H1 (cell line): ENCODE data around the gene ORC5. TPM values are rescaled to one million over a fixed set of nuclear protein-coding genes. Genes with fewer than 3 reads are reported as not detected.

Experiments
- SP4 ChIP-seq: IDR thresholded peaks from 2 replicates; pipeline ENCODE4 v1.6.1; 2012; ENCODE audit warnings: low read length, inconsistent platforms
- polyA plus RNA-seq, 7 experiments: library from polyadenylated mRNA; depleted of rRNA in 3 of 7; stranded (reverse) in 5 of 7; unstranded in 2 of 7; fragments of >200 nt in 5 of 7; fragments of 200-250 nt in 2 of 7; gene quantifications; 1 replicate in 5 of 7; 2 replicates in 1 of 7; 4 replicates in 1 of 7; pipeline versions ENCODE4 v1.2.1 to v1.2.3, GENCODE V29; 2011 to 2013; ENCODE audit warnings: missing spikeins in 2 of 7, mixed read lengths in 2 of 7
- total RNA-seq: library from RNA; stranded (reverse); fragmentation: NEBNext Ultra II Directional; extraction: Animal tissue kit (Norgen Biotek cat#: 25700); gene quantifications from 2 replicates; pipeline ENCODE4 v1.2.1, GENCODE V29; 2021
- TF ChIP-seq, protein P1 (sequence below): fragments of 300-600 bp; sonication (generic); IDR thresholded peaks from 2 replicates; pipeline ENCODE4 v1.7.1; 2012; ENCODE audit warnings: low read length, moderate library complexity, mild to moderate bottlenecking, inconsistent platforms; ENCODE audit not compliant: insufficient replicate concordance

The ORC5 gene
- total and polyA plus RNA-seq, 2 of the 8 experiments (the other 6 are each of a cell fraction or from before 2014, with no cell fraction given): 7.7 to 19.9 TPM

DNA sequence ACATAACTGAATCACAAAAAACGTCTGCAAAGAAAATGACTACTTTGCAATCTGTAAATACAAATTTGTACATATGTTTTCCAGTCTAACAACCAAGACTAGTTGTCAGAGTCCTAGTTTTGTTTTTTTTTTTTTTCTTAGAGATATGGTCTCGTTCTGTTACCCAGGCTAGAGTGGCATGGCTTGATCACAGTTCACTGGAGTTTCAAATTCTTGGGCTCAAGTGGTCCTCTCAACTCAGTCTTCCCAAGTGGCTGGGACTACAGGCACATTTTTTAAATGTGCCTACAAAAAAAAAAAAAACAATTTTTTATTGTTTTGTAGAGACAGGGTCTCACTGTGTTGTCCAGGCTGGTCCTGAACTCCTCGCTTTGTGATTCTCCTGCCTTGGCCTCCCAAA lies 70.8 kb downstream of the ORC5 start (continued):
- TF ChIP-seq, protein P1, sequence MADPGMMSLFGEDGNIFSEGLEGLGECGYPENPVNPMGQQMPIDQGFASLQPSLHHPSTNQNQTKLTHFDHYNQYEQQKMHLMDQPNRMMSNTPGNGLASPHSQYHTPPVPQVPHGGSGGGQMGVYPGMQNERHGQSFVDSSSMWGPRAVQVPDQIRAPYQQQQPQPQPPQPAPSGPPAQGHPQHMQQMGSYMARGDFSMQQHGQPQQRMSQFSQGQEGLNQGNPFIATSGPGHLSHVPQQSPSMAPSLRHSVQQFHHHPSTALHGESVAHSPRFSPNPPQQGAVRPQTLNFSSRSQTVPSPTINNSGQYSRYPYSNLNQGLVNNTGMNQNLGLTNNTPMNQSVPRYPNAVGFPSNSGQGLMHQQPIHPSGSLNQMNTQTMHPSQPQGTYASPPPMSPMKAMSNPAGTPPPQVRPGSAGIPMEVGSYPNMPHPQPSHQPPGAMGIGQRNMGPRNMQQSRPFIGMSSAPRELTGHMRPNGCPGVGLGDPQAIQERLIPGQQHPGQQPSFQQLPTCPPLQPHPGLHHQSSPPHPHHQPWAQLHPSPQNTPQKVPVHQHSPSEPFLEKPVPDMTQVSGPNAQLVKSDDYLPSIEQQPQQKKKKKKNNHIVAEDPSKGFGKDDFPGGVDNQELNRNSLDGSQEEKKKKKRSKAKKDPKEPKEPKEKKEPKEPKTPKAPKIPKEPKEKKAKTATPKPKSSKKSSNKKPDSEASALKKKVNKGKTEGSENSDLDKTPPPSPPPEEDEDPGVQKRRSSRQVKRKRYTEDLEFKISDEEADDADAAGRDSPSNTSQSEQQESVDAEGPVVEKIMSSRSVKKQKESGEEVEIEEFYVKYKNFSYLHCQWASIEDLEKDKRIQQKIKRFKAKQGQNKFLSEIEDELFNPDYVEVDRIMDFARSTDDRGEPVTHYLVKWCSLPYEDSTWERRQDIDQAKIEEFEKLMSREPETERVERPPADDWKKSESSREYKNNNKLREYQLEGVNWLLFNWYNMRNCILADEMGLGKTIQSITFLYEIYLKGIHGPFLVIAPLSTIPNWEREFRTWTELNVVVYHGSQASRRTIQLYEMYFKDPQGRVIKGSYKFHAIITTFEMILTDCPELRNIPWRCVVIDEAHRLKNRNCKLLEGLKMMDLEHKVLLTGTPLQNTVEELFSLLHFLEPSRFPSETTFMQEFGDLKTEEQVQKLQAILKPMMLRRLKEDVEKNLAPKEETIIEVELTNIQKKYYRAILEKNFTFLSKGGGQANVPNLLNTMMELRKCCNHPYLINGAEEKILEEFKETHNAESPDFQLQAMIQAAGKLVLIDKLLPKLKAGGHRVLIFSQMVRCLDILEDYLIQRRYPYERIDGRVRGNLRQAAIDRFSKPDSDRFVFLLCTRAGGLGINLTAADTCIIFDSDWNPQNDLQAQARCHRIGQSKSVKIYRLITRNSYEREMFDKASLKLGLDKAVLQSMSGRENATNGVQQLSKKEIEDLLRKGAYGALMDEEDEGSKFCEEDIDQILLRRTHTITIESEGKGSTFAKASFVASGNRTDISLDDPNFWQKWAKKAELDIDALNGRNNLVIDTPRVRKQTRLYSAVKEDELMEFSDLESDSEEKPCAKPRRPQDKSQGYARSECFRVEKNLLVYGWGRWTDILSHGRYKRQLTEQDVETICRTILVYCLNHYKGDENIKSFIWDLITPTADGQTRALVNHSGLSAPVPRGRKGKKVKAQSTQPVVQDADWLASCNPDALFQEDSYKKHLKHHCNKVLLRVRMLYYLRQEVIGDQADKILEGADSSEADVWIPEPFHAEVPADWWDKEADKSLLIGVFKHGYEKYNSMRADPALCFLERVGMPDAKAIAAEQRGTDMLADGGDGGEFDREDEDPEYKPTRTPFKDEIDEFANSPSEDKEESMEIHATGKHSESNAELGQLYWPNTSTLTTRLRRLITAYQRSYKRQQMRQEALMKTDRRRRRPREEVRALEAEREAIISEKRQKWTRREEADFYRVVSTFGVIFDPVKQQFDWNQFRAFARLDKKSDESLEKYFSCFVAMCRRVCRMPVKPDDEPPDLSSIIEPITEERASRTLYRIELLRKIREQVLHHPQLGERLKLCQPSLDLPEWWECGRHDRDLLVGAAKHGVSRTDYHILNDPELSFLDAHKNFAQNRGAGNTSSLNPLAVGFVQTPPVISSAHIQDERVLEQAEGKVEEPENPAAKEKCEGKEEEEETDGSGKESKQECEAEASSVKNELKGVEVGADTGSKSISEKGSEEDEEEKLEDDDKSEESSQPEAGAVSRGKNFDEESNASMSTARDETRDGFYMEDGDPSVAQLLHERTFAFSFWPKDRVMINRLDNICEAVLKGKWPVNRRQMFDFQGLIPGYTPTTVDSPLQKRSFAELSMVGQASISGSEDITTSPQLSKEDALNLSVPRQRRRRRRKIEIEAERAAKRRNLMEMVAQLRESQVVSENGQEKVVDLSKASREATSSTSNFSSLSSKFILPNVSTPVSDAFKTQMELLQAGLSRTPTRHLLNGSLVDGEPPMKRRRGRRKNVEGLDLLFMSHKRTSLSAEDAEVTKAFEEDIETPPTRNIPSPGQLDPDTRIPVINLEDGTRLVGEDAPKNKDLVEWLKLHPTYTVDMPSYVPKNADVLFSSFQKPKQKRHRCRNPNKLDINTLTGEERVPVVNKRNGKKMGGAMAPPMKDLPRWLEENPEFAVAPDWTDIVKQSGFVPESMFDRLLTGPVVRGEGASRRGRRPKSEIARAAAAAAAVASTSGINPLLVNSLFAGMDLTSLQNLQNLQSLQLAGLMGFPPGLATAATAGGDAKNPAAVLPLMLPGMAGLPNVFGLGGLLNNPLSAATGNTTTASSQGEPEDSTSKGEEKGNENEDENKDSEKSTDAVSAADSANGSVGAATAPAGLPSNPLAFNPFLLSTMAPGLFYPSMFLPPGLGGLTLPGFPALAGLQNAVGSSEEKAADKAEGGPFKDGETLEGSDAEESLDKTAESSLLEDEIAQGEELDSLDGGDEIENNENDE: no peak
- TF ChIP-seq SP4: no peak
- TF ChIP-seq, all 59 proteins: peak for 0
